Fibroblast of skin of left biceps (primary cell): ENCODE results near the gene GNL1.

Experiments
- DNase-seq, 2 experiments: peaks; one replicate each; pipeline ENCODE4 v3.0.0-alpha.2; 2013; ENCODE audit warnings: low read depth in 2 of 2

The GNL1 gene

DNA sequence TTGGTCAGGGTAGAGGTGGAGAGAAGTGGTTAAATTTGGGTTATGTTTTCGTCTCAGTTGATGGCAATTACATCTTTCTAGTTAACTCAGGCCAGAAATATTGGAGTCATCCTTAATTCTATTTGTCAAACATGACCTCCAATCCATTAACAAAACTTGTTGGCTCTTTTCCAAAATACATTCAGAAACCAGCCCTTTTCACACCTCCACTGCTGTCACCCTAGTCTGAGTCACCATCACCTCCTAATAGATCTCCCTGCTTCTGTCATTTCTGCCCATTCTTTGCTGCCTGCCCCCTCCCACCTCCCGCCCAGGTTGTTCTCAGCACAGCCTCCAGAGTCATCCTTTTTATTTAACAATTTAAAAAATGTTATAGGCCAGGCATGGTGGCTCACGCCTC lies 12.0 kb upstream of the GNL1 start:
- no peak for DNase-seq

DNA sequence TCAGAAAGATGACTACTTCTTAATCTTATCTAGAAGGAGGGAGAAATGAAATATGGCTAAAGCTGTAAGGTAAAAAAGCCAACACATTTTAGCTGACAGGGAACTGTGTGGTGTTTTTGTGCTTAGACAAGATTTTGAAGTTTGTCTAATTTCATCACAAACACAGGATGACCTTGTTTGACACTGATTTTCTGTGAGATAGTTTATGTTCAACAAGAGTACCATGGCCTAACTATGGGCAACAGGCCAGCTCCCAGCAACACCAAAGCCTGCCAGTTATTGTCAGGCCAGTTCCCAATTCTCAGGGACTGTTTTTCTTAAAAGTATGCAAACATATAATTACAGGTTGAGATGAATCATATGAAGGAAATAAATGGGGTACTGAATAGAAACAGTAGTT lies 9.5 kb upstream of the GNL1 start:
- DNase-seq: no peak

DNA sequence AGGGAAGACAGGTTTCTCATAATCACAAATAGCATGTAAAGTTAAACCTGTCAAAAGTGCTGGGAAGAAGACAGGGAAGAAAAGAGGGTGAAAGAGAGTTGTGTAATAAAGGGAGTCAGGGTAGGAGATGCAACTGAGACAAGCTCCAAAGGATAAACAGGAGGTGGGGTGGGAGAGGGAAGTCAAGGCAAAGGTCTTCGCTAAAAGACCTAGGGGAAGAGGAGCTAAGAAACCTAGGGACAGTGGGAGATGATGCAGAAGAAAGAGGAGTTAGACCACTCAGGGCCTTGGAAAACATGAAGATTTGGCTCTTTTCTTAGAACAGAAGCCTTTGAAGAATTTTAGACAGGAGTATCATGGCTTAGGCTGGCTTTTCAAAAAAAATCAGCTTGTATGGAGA lies 7.8 kb upstream of the GNL1 start:
- DNase-seq: no peak

DNA sequence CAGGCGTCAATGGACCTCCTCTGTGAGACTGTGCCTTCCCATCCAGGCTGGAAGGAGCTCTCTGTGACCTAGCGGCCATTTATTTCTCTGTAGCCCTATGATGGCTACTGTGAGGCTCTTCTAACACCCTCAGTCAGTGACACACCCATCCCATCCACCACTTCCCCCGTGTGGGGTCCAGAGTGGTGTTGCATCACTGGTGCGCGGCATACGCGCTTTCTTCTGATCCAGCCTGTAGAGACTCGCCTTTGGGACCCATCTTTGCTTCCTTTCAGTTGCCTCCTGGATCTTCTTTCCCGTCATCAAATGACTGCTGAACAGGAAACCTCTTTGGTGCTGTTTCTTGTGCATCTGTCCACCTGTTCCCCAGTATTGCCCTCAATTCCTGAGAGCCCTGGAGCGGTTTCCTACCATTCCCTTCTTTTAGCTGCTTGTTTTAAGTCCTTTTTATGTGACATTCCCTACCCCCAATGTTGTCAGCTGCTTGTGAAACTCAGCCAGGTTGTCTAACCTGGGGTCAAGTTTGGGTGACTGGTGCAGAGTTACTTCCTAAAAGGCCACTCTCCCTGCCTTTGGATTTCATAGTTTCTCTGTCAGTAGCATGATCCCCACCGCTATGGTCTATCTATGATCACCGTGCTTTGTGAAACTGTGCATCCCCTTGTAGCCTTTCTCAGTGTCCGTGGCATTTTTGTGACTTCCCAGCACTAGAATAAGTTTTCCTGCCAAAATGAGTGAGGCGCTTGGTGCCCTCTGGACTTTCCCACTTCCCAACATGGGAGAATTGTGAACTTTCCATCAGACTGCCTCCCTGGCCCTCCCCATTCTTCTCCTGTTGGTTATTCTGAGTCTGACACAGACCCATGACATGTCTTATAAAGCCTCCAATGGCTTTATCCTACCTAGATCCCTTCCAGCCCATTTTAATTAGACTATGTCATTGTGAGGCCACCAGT lies 6.5 kb upstream of the GNL1 start:
- no peak for DNase-seq

DNA sequence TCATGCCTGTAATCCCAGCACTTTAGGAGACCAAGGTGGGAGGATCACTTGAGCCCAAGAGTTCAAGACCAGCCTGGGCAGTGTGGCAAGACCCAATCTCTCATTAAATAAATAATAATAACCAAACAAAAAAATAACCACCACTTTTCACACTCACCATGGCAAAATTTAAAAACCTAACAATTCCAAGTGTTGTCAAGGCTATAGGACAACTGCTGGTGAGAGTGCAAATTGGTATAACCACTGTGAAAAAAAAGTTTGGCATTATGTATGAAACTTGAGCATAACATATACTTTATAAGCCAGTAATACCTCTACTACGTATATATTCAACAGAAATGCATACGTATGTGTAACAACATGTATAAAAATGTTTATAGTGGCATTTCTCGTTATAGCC lies 4.6 kb upstream of the GNL1 start:
- DNase-seq: no peak

DNA sequence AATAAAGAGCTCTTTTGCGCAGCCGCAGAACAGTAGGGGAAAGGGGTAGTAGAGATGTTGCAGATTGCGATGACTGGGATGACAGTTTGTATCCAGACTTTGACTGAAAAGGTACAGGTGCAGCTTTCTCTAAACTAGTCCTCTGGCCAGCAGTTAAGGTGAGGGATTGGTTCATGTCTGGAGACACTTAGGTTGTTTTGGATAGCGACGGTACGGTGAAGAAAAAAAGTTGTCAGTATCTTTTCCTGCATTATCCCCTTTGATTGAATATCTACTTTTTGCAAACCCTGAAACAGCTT lies 1.3 kb upstream of the GNL1 start:
- DNase-seq: no peak

DNA sequence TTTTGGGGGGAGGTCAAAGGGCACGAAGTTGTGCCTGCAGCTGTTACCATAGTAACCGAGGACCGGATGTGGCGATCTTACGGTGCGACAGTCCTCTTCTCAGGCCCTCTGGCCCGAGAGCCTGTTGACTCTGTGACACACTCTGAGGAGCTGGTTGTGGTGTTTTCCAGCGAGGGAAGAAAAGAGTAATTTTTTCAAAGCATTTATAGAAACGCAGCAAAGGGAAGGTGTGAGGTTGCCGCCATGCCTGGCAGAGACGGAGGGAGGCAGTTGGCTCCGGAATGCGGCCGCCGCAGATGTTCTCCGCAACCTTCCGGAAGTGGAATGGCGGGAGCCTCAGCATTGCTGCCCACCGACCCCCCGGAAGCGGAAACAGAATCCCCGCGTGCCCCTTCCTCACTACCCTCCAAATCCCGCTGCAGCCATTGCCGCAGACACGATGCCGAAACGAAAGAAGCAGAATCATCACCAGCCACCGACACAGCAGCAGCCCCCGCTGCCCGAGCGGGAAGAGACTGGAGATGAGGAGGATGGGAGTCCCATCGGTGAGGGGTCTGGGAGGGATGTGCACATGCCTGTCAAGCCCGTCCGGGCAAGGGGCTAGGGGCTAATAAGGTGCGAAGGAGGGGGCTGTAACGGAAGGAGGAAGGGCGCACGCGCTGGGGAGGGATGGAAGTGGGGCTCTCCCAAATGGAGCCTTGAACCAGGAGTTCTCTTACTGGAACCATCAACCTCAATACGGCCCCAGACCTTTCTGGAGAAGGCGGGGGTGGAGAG lies 805 bp upstream of the GNL1 start, which contains the start of gene PRR3:
Gene PRR3, plus strand, starts transcription at position 390 of the 777 bp plus-strand sequence. Its CDS starts 50 bp downstream, at position 440.
- DNase-seq: peak; percentile 63 to 65

DNA sequence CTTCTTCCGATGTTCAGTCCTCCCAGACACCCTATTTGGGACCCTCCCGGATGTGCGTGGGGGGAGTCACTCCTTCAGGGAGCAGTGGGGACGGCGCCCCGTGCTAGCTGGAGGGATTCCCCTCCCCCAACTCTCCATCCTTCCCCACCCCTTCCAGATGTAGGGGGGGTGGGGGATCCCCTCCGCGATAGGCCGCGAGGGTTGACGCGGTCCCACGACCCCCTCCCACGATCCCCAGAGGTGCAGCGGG lies 548 bp downstream of the GNL1 start:
- no peak for DNase-seq

DNA sequence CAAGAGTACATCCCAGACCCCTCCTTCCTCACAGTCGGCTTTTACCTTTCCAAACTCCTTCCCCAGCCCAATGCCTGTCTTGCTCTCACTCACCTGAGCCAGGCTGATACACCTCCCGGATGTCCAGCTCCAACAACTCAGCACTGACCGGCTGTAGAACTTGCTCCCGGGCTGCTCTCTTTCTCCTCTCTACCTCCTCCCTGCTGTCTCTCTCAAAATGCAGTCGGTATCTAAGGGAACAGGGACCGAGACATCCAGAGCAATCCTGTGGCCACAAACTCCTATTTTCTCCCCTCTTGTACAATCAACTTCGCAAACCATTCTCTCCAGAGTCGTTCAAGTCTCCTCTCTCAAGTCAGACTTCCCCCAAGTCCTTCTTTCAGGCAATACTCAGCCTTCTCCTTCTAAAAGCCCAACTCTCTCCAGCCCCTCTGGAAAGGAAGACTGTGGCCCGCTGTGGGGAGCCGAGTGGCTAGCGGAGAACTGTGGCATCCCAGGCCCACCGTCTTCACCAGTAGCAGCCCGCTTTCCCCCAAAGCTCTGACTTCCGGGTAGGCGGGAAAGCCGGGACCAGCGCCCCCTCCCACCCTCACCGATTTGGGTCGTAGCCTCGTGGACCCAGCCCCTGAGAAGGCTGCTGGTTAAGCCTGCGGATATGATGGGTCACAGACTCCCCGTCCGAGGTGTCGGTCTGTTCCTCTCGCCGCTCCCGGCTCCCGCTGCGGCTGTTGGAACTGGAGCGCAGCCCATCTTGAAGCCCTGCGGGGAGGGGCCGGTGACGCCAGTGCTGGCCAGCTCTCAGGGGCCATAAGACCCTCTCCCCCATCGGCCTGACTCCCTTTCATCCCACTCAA lies 1.1 kb downstream of the GNL1 start:
- no peak for DNase-seq

DNA sequence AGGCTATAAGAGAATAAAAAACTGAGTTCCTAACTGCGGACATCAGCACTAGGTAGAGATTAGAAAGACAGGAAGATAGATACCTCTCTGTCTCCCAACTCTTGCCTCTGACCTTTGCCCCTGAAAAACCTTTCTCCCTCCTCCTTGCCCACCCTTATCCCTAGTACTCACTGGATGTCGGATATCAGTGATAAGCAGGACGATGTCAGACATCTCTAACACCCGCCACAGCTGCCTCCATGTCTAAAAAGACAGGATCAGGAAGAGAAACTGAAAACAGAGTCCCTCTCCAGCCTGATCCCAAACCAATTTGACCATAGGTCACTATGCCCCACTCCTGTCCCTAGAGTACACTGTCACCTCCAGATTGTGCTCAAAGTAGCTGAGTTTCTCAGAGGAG lies 1.9 kb downstream of the GNL1 start:
- no peak for DNase-seq

DNA sequence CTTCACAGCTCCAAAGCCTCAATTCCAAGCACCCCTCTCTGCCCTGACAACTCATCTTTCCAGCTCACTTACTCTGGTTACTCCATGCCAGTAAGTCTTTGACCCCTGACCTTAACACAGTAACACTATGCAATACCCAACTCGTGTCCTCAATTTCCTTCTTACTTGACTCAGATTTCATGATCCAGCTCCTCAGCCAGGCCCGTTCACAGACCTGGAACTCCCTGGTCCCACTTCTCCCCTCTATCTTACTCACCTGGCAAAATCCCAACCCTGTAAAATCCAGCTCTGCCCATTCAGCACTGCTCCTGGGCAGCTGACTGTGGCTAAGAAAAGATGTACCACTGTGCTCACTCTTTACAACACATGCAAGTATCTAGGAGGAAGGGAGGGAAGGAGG lies 7.9 kb downstream of the GNL1 start:
- no peak for DNase-seq

DNA sequence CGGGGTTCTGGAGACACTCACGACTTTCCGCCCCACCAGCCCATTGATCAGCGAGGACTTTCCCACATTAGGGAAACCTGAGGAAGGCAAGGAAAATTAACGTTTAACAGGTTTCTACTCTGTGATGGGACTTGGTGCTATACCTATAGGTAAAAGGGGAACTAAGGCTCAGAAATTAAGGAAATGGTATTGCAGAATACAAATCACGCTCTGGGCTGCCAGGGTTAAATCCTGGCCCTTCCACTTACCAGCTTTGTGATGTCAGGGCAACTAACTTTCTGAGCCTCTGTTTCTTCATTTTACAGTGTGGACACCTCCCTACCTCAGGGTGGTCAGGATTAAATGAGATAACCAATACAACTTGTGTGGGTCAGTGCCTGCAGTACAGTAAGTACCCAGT lies 8.8 kb downstream of the GNL1 start:
- DNase-seq: no peak

DNA sequence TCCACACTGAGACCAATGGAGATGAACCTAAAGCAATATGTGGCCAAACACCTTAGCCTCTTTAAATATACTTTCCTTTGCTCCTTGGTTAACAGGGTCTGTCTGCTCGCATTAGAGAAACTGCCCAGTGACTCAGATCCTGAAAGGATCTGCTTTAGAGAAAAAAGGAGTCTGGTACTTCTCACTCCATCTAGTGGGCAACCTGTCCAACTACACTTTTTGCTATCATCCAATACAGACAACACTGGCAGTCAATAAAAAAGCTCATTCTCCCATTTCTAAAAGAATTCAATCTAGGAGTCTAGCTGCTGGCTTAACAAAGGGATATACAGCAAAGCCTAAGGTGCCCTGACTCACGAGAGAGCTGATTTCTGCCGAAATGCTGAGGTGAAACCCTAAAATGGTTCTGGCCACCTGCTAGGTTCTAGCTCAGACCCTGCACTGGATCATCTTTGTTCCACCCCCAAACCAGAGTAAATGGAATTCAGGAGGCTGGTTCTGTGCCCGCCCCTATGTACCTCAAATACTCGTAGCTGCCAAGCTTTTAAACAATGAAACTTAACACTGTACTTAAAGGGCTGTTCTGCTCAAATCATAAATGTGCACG lies 11.5 kb downstream of the GNL1 start:
- DNase-seq: peak in 1 of 2 experiments; percentile 32

DNA sequence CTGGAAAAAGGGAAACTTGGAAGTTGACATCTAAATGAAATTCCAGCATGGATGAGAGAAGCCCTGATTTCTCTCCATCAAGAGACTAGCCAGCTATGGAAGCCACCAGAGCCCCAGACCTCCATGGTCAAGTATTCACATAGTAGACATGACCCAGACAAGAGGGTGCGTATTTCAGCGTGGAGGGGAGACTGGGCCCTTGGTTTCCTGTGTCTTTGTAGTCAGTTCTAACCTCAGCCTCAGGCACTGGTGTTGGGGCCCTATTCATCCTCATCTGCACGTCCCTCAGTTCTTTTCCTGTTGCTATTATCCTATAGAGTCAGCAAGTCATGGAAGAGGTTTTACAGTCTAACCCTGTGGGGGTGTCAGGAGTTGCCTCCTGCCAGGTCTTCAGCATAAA lies 12.5 kb downstream of the GNL1 start:
- no peak for DNase-seq

DNA sequence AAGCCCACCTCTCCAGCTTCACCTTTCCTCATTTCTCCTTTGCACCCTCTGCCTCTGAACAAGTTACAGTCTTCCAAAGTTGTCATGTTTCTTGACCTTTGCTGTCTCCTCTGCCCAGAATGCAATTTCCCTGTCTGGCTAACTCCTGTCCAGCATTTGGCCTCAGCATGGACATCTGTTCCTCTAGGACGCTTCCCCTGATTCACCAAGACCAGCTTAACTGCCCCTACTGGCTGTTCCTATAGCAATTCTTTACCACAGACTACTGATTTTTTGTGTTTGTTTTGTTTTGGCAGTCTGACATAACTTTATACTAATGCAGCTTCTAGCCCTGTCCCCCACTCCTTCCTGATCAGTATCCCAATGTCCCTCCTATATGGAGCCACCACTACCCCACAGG lies 13.4 kb downstream of the GNL1 start:
- DNase-seq: no peak

DNA sequence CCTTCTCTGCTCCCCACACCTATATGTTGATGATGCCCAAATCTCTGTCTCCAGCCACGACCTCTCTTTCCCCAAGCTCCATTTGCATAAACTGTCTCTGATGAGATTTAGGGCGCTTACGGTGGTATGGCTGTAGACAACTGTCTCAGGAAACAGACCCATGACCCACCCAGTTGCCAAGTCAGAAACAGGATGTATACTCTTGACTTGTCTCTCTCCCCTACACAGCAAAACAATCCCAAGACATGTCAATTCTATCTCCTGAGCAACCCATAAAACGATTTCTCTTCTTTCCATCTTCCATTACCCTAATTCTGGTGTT lies 13.9 kb downstream of the GNL1 start:
- no peak for DNase-seq

DNA sequence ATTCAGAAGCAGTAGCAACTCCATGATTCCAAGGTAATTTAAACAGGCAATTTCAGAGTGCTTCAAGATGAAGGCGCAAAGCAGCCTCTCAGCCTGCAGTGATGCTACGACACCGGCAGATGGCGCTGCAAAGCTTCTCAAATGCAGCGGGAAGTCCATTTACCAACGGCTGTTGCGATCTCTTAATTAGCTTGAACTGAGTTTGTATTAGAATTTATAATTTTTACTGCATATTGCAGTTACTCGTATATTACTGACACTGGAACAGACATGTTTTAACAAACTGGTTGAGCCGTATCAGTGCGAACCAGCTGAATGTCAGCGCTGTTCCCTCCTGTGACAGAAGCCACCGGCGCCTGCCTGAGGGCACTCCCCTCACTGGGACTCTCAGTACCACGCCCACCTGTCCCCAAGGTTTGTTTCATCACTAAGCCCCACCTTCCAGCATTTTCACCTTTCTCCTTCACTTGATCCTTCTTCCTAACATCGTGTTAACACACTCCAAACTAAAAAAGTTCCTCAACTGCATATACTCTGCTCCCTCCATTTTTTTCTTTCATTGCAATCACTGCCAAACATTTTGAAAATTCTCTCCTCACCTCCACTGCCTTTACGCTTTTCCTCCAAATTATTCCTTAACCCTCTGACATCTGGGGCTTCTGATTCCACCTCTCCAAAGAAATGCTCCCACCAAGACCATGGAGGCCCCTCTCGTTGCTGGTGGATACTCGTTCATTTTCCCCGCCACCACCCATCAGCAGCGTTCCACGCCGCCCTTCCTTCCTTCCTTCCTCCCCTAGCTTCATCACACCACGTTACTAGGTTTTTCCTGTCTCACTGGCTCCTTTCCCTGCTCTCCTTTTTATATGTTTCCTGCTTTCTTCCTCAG lies 14.5 kb downstream of the GNL1 start:
- peak in 1 of 2 experiments; percentile 19 for DNase-seq

DNA sequence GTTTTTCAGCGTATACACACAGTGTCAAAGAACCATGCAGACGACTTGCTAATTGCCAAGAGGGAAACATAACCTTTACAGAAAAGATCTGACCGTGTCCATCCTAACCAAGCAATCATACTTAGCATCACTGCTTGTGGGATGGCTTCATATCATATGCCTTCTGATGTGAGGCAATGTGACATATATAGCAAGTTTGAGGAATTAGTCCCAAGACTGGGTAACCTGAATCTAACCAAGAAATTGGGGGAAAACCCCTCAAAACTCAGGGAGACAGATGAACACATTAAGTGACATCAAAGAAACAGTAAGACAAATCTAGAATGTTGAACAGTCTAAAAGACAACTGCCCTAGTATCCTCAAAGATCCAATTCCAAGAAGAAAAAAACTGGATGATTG lies 18.4 kb downstream of the GNL1 start:
- no peak for DNase-seq

DNA sequence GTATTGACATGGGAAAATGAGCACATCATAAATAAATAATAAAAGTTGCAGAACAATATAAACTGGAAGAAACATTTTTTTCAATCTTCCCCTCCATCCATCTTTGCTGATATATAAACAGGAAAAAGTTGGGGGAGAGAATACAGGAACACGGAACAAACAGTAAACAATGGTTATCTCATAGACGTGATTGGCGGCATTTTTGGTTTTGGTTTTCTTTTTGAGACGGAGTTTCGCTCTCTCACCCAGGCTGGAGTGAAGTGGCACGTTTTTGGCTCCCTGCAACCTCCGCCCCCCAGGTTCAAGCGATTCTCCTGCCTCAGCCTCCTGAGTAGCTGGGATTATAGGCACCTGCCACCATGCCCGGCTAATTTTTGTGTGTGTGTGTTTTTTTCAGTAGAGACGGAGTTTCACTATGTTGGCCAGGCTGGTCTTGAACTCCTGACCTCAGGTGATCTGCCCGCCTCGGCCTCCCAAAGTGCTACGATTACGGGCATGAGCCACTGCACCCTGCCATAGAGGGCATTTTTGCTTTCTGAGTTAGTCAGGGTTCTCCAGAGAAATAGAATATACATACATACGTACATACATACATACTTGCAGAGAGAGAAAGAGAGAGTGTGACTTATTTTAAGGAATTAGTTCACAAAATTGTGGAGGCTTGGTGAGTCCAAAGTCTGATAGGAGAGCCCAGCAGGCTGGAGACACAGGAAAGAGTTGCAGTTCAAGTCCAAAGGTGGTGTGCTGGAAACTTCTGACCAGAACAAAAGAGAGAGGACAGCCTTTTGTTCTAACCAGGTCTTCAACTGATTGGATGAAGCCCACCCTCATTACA lies 22.6 kb downstream of the GNL1 start:
- no peak for DNase-seq

DNA sequence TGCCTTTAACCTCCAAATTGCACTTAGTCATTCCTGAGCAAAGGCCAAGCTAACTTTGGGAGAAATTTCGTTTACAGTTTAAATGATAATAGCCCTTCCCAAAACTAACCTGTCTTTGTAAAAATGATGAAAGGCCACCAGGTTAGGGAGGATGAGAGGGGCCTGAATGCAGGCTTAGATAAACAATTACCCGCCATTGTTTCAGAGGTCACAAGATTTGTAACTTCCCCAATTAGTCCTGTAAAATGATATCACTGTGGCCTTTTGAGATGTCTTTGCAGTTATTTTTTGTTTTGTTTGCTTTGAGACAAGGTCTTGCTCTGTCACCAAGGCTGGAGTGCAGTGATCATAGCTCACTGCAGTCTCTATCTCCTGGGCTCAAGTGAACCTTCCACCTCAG lies 26.3 kb downstream of the GNL1 start:
- no peak for DNase-seq
